PC-3 (cell line): ENCODE measurements around the gene AKAP8L. TPM values are rescaled to one million over a fixed set of nuclear protein-coding genes. Genes with fewer than 3 reads are reported as not detected.
"Not testable (repeated sequence)": the region's sequence is repeated elsewhere in the genome, so short reads cannot be mapped to it uniquely, and the experiment has no call there.

Experiments
- ATAC-seq: fragments of 200-7000 bp; cut with Tn5 transposase; 2 replicates; pipeline ENCODE4 v1.9.1; 2020; ENCODE audit warnings: mild to moderate bottlenecking, moderate library complexity
- BruUV-seq: library from RNA; stranded (reverse); fragments of 400-500 nt; replicated peaks from 2 replicates; lab custom pipeline; 2021; lab: Mats Ljungman, UMichigan
- CTCF ChIA-PET: fragments of 300-600 bp; sonication (Branson Sonifier 250); formaldehyde crosslinking; loops from one replicate; lab custom pipeline; 2022; ENCODE audit warnings: antibody characterized with exemption; lab: Charles Lee
- POLR2A ChIA-PET: fragments of 300-600 bp; sonication (Branson Sonifier 250); formaldehyde crosslinking; loops from one replicate; lab custom pipeline; 2022; ENCODE audit warnings: antibody characterized with exemption; ENCODE audit not compliant: unreplicated experiment; lab: Charles Lee
- DNase-seq: peaks from one replicate; pipeline ENCODE4 v3.0.0-alpha.2; 2015
- H2AFZ ChIP-seq: fragments of 300-600 bp; sonication (generic); 2 replicates; pipeline ENCODE4 v1.6.0; 2016; ENCODE audit warnings: antibody characterized with exemption, low read length
- H3F3A ChIP-seq: fragments of 300-600 bp; sonication (generic); one replicate; pipeline ENCODE4 v1.6.0; 2017; ENCODE audit warnings: antibody characterized with exemption, low read length, control low read depth, mild to moderate bottlenecking; ENCODE audit not compliant: unreplicated experiment
- H3K27ac ChIP-seq: fragments of 300-600 bp; sonication (generic); 2 replicates; pipeline ENCODE4 v1.5.1; 2016; ENCODE audit warnings: mild to moderate bottlenecking, low read length
- H3K27me3 ChIP-seq: fragments of 300-600 bp; sonication (generic); 2 replicates; pipeline ENCODE4 v1.6.1; 2016; ENCODE audit warnings: low read length, mixed read lengths
- H3K36me3 ChIP-seq: fragments of 300-600 bp; sonication (generic); 2 replicates; pipeline ENCODE4 v1.6.1; 2016; ENCODE audit warnings: low read depth, mixed run types, low read length, mixed read lengths
- H3K4me1 ChIP-seq: fragments of 300-600 bp; sonication (generic); 2 replicates; pipeline ENCODE4 v1.5.1; 2016; ENCODE audit warnings: low read length; ENCODE audit not compliant: insufficient read depth
- H3K4me2 ChIP-seq: fragments of 300-600 bp; sonication (generic); 2 replicates; pipeline ENCODE4 v1.6.0; 2016; ENCODE audit warnings: low read length
- H3K4me3 ChIP-seq: fragments of 300-600 bp; sonication (generic); 2 replicates; pipeline ENCODE4 v1.5.1; 2016; ENCODE audit warnings: mild to moderate bottlenecking, low read length, mixed read lengths
- H3K79me2 ChIP-seq: fragments of 300-600 bp; sonication (generic); 2 replicates; pipeline ENCODE4 v1.6.1; 2017; ENCODE audit warnings: low read length, mixed read lengths
- H3K9ac ChIP-seq: fragments of 300-600 bp; sonication (generic); 2 replicates; pipeline ENCODE4 v1.6.0; 2016; ENCODE audit warnings: mild to moderate bottlenecking, low read length
- H3K9me2 ChIP-seq: fragments of 300-600 bp; sonication (generic); replicated peaks from 2 replicates; pipeline ENCODE4 v1.6.1; 2016; ENCODE audit warnings: mixed run types, low read length, mixed read lengths
- H3K9me3 ChIP-seq: fragments of 300-600 bp; sonication (generic); 2 replicates; pipeline ENCODE4 v1.6.1; 2016; ENCODE audit warnings: low read length, mixed read lengths
- H4K20me1 ChIP-seq: fragments of 300-600 bp; sonication (generic); 2 replicates; pipeline ENCODE4 v1.6.1; 2016; ENCODE audit warnings: low read length, mixed read lengths
- EZH2 ChIP-seq: fragments of 300-600 bp; sonication (generic); IDR thresholded peaks from one replicate; pipeline ENCODE4 v1.6.1; 2017; ENCODE audit warnings: antibody characterized with exemption, mild to moderate bottlenecking, low read length; ENCODE audit not compliant: unreplicated experiment
- EZH2phosphoT487 ChIP-seq: fragments of 300-600 bp; sonication (generic); IDR thresholded peaks from 2 replicates; pipeline ENCODE4 v1.6.1; 2018; ENCODE audit warnings: mild to moderate bottlenecking, antibody characterized with exemption, low read length, borderline replicate concordance
- intact Hi-C: fragments of 100-400 bp; cut with micrococcal nuclease; formaldehyde crosslinking; loops from 2 replicates; pipeline ENCODE4 v1.9.0; 2023
- total RNA-seq: library from RNA; depleted of rRNA; stranded (reverse); fragments of >200 nt; gene quantifications from 2 replicates; pipeline ENCODE4 v1.2.3, GENCODE V29; 2014
- TF ChIP-seq, protein P1 (sequence below): fragments of 300-600 bp; sonication (generic); conservative IDR thresholded peaks from 2 replicates; pipeline ENCODE4 v1.5.1; 2017; ENCODE audit warnings: antibody characterized with exemption, low read depth, mild to moderate bottlenecking, low read length

AKAP8L gene
- total RNA-seq, 1 experiment from 2014 or later, result 97.9 TPM

DNA sequence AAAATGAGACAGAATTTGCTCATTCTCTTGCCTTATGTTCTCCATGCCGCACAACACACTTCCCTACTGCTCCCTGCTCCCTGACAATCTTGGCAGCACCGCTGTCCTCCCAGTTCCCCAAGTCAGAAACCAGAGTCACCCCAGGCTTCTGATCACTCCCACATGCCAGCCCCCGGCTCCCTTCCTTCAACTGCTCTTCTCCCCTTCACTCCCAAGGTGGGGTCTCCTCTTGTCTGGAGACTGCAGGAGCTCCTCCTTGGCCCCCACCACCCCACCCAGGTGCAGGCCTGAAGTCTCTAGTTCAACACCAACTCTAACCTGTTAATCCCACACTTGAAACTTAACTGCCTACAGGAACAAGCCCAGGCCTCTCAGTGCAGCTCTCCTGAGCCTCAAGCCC, 22.4 kb downstream of the AKAP8L start:
- H3K4me1 ChIP-seq, result no peaks in the 10 kb centered on the region
- no peaks in the 10 kb centered on the region for H4K20me1 ChIP-seq
- POLR2A ChIA-PET, result no interaction called here
- H2AFZ ChIP-seq, result no peak overlapping the region
- H3K27me3 ChIP-seq, result no peaks in the 10 kb centered on the region
- H3F3A ChIP-seq, result no peaks in the 10 kb centered on the region
- no peak for DNase-seq
- CTCF ChIA-PET, result interaction anchor here (0.5 kb wide), 1 partner anchor 305 kb away, joined by 17 read pairs; no protein-coding TSS in a partner anchor
- BruUV-seq, result no TSS peak
- TF ChIP-seq EZH2 (no peak), EZH2phosphoT487 (no peak)
- TF ChIP-seq, protein P1, sequence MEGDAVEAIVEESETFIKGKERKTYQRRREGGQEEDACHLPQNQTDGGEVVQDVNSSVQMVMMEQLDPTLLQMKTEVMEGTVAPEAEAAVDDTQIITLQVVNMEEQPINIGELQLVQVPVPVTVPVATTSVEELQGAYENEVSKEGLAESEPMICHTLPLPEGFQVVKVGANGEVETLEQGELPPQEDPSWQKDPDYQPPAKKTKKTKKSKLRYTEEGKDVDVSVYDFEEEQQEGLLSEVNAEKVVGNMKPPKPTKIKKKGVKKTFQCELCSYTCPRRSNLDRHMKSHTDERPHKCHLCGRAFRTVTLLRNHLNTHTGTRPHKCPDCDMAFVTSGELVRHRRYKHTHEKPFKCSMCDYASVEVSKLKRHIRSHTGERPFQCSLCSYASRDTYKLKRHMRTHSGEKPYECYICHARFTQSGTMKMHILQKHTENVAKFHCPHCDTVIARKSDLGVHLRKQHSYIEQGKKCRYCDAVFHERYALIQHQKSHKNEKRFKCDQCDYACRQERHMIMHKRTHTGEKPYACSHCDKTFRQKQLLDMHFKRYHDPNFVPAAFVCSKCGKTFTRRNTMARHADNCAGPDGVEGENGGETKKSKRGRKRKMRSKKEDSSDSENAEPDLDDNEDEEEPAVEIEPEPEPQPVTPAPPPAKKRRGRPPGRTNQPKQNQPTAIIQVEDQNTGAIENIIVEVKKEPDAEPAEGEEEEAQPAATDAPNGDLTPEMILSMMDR, result no peak
- H3K27ac ChIP-seq, result no peak overlapping the region
- H3K79me2 ChIP-seq, result peaks cover 7% of the 10 kb centered on the region
- H3K36me3 ChIP-seq, result peaks cover 60% of the 10 kb centered on the region
- no peak overlapping the region for H3K4me3 ChIP-seq
- no peak overlapping the region for H3K4me2 ChIP-seq
- no peaks in the 10 kb centered on the region for H3K9me3 ChIP-seq
- no peaks in the 10 kb centered on the region for H3K9me2 ChIP-seq
- ATAC-seq, result no peak
- intact Hi-C loops, result no loop called here
- H3K9ac ChIP-seq, result no peak overlapping the region

DNA sequence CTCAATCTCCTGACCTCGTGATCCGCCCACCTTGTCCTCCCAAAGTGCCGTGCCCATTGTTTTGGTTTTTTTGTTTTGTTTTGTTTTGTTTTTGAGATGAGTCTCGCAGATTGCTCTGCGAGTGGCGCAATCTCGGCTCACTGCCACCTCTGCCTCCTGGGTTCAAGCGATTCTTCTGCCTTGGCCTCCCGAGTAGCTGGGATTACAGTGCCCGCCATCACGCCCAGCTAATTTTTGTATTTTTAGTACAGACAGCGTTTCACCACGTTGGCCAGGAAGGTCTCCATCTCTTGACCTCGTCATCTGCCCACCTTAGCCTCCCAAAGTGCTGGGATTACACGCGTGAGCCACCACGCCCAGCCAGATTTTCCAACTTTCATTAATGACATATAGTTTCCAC, 23.5 kb downstream of the AKAP8L start:
- H3K9ac ChIP-seq, H3K9me3 ChIP-seq, H3K4me3 ChIP-seq, H3K27me3 ChIP-seq, H3K4me1 ChIP-seq, ATAC-seq, CTCF ChIA-PET, intact Hi-C loops, H3K9me2 ChIP-seq, POLR2A ChIA-PET, DNase-seq, BruUV-seq, H2AFZ ChIP-seq, H3F3A ChIP-seq, H4K20me1 ChIP-seq, H3K4me2 ChIP-seq, H3K27ac ChIP-seq: not testable (repeated sequence)
- H3K36me3 ChIP-seq, result peaks cover 54% of the 10 kb centered on the region
- H3K79me2 ChIP-seq, result peaks cover 11% of the 10 kb centered on the region

DNA sequence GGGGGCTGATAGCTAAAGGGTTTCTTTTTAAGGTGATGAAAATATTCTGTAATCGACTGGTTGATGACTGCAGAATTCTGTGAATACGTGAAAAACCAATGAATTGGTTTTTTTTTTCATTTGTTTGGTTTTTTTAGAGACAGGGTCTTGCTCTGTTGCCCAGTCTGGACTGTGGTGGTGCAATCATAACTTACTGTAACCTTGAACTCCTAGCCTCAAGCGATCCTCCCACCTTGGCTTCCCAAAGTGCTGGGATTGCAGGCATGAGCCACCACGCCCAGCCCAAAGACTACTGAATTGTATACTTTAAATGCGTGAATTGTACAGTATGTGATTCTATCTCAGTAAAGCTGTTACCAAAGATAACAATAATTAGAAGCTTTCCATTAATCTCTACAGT, 24.4 kb downstream of the AKAP8L start:
- H3K27me3 ChIP-seq, result no peaks in the 10 kb centered on the region
- POLR2A ChIA-PET, result no interaction called here
- H3K9ac ChIP-seq, result no peak overlapping the region
- CTCF ChIA-PET, result no interaction called here
- H3K4me1 ChIP-seq, result no peaks in the 10 kb centered on the region
- H3K4me3 ChIP-seq, result no peak overlapping the region
- no TSS peak for BruUV-seq
- H3F3A ChIP-seq, result no peaks in the 10 kb centered on the region
- H3K79me2 ChIP-seq, result peaks cover 16% of the 10 kb centered on the region
- H3K9me3 ChIP-seq, result no peaks in the 10 kb centered on the region
- TF ChIP-seq, protein P1, result no peak
- TF ChIP-seq EZH2 (no peak), EZH2phosphoT487 (no peak)
- peaks cover 49% of the 10 kb centered on the region for H3K36me3 ChIP-seq
- H4K20me1 ChIP-seq, result no peaks in the 10 kb centered on the region
- no peaks in the 10 kb centered on the region for H3K9me2 ChIP-seq
- intact Hi-C loops, result no loop called here
- H3K4me2 ChIP-seq, result no peak overlapping the region
- H2AFZ ChIP-seq, result no peak overlapping the region
- no peak overlapping the region for H3K27ac ChIP-seq
- DNase-seq (no peak), ATAC-seq (no peak)
